Hepatic stellate cell (primary cell): ENCODE measurements around the gene TGFBRAP1.
"Not testable (repeated sequence)": the region's sequence is repeated elsewhere in the genome, so short reads cannot be mapped to it uniquely, and the experiment has no call there.

Source experiments
- DNase-seq: peaks from one replicate; pipeline ENCODE4 v3.0.0; 2011; ENCODE audit warnings: low spot score

TGFBRAP1 gene

DNA sequence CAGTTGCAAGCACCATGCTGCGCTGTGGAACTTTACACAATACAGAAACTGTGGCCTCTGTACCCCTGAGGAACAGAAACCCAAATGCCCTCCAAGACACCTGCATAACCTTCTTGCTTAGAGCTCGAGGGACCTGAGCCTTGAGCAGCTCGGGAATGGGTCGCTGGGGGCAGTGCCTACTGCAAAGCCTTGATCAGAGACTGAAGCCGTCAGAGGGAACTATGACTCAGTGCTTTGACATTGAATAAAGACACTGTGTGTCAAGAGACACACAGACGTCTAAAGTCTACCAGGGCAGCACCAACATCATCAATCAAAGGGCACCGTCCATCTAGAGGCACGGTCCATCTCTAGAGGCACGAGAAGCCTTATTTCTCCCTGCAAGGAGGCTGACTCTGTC is 57.4 kb downstream of the TGFBRAP1 start:
- DNase-seq = no peak

DNA sequence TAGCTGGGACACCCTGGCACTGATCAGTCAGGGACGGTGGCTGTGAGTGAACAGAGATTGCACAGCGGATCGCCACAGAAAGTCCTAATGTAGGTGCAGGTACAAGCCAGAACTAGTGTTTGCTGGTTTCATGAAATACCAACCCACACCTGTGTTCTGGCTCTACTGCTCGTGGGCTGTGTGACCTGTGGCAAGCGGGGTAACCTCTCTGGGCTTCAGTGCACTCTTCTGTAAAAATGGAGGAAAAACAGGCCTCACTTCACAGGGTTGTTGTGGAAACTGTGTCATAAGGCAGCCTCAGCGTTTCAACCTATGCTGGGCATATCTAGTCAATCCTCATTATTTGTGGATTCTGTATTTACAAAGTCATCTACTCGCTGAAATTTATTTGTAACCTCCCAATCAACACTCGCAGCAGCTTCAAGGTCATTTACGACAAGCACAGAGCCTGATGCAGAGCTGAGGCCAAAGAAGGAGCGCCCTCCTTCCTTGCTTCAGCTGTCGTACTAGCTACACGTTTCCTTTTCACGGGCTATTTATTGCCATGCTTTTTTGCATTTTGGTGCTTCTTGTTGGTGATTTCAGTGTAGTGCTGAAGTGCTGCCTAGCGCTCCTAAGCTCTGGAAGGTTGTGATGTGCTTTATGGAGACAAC is 58.0 kb downstream of the TGFBRAP1 start:
- DNase-seq = no peak

DNA sequence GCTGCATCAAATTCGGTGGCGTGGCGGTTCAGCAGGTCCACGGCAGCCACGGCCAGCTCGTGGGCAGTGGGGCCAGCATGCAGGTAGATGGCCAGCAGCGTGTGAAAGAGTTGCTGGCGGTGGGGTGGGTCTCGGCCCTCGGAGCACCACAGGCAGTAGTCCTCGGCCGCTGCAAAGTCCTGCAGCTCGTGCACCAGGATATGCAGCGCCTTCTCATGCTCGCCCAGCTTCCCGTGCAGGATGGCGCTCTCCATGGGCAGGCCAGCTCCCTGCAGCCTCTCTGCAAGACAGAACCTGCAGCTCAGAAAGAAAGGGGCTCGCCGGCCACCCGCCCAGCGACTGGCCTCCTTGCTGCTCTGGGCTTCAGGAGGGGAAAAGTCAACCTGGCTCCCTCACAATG is 60.1 kb downstream of the TGFBRAP1 start:
- no peak for DNase-seq

DNA sequence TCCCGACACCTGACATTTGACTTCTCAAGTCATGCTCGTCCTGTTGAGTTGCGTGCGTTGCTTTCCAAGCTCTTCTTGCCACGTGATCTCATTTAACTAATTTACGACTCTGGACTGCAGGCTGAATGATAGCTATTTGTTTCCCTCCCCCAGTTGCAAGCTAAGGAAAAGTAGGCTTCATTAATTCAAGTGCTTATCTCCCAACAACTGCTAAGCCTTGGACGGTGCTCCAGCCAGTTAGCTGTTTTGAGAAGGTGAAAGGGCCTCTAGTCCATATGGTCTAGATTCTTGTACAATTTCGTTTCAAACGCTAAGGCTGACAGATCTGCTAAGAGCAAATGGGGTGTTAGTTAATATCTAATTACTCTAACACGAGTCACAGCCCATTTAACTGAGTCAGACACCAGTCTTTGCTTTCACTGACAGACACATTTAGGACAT is 66.9 kb downstream of the TGFBRAP1 start:
- DNase-seq = no peak

- no peak for DNase-seq
These were observed 68.5 kb downstream of the TGFBRAP1 start for GRCh38 chr2:105261061-105261460.

DNA sequence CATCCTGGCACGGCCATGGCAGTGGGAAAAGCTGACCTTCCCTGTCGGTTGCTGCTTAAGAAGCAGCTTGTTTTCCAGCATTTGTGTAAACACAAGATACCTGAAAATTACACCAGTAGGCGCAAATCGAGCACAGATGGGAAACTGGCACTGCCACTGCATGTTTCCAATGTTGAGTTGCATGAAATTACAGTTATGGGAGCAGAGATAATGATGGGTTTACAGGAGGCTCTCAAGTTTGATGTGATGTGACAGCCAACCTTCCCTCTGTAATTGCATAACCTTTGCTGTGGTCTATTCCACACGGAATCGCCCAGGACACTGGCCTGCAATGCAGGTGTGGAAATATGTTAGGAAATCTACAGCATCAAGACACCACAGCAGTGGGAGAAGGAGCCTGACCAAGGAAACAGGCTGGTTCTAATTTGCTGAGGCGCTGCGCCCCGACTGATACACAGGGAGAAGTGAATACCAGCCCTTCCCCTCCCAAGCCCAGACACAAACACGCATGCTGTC is 70.6 kb downstream of the TGFBRAP1 start:
- DNase-seq = no peak

DNA sequence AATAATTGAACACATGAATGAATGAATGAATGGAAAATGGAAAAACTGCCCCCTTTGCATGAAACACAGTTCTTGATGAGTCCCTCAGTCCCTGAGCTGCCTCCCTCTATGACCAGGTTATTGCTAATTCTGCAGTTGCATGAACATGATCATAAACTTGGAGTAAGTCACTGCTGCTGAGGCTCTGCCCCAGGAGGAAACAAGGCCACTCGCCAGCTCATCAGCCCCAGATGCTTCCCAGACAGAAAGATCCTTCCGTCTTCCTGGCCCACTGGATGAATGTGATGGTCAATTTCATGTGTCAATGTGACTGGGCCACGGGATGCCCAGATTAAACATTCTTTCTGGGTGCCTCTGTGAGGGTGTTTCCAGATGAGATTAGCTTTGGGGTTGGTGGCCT is 71.6 kb downstream of the TGFBRAP1 start:
- DNase-seq = no peak

DNA sequence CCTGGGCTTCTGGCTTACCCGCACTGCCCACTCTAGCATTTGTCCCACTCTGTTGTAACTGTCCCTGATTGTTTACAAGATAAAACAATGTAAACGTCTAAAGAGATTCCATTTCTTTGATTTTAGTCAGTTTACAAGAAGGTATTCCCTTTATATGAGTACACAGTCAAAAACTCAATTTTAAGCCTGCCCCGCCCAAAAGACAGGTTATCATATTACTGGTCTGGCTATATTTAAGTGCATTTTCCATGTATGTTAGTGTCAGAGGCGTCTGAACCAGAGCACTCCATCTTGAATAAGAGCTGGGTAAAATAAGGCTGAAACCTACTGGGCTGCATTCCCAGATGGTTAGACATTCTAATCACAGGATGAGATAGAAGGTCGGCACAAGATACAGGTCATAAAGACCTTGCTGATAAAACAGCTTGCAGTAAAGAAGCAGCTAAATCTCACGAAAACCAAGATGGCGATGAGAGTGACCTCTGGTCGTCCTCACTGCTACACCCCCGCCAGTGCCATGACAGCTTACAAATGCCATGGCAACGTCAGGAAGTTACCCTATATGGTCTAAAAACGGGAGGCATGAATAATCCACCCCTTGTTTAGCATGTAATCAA is 73.0 kb downstream of the TGFBRAP1 start:
- DNase-seq = no peak

DNA sequence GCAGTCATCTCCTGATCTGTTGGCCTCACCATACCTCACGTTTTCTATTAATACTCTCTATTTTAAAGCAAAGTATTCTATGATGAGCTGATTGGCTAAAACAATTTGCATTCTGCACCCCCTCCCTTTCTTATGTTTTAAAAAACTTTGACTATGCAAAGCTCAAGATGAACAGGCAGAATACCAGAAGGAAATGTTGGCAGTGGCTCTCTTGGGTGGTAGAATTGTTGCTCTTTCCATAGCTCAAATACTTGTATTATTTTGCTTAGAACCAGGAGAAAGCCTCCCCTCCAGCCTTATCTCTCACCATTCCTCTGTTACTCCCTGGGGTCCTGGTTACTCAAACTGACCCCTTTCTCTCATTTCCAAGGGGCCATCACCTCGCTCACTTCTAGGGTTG is 73.6 kb downstream of the TGFBRAP1 start:
- DNase-seq = no peak

DNA sequence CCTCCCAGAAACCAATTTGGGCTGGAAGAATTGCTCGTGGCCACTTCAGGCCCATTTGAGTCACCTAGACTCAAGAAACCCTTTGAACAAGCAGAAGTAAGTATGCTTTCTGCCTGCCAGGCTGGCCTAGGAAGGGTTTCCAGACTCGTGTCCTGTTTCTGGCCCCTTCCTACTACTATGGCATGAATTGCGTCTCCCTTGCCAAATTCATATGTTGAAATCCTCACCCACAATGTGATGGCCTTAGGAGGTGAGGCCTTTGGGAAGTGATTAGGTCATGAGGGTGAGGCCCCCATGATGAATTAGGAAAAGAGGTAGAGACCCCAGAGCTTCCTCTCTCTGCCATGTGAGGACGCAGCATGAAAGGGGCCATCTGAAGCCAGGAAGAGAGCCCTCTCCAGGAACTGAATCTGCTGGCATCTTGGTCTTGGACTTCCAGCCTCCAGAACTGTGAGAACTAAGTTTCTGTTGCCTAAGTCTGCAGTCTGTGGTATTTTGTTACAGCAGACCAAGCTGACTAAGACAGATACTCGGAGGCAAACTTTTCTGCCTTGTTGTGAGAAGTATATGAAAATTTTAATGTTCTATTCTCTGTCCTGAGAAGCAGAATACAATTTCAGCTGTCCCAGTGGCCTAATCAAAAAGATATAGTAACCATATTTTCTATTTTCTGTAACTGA is 74.9 kb downstream of the TGFBRAP1 start:
- DNase-seq = no peak

DNA sequence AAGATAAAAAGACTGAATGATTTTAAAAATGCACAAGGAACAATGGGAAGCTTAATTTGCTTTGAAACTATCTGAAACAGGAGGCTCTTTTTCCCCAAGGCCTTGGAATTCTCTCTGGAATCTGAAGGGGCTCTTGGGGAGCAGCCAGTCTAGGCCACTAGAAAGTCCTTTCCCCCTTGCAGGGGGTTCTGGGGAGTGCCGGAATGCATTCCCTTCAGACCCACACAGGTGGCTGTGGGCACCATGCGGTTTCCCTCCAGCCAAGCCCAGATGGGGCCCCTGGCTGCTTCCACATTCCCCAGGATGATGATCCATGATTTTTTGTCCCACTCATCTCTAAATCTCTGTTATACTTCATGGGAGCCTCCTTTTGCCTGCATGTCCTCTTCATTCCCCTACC is 77.3 kb downstream of the TGFBRAP1 start:
- DNase-seq = no peak

GRCh38 chr2:105251016-105251648 is 78.4 kb downstream of the TGFBRAP1 start:
- DNase-seq = not testable (repeated sequence)

- DNase-seq = no peak
These were observed 79.6 kb downstream of the TGFBRAP1 start for GRCh38 chr2:105249891-105250290.

DNA sequence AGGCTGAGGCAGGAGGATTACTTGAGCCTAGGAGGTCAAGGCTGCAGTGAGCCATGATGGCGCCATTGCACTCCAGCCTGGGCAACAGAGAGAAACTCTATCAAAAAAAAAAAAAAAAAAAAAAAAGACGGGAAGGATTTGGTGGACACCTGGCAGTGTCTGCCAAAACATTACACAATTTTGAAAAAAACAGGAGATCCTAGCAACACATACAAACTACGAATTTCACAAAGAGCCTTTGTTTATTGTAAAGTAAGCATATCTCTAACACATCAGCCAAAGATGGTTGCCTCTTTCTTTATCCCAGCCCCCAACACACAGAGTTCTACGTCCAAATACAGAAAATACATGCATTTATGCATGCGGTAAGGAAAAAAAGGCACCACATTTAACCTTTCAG is 80.4 kb downstream of the TGFBRAP1 start:
- no peak for DNase-seq

- no peak for DNase-seq
These were observed 81.0 kb downstream of the TGFBRAP1 start for GRCh38 chr2:105248316-105249070.

DNA sequence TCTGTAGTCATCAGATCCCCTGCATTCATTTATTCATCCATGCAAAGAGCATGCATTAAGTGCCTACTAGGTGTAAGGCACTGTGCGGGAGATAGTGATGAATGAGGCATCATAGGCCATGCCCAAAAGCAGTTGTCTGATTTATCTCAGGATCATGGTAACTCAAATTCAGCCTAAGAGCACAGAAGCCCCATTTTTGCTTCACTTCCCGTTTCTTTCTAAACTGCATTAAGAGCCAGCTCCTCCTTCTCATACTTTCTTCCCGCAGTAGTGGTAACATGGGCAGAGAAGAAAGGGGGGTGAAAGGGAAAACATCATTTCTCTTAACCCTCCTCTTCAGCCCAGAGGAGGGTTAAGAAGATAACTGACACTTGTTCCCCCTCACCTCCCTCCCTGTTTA is 85.1 kb downstream of the TGFBRAP1 start:
- no peak for DNase-seq

- DNase-seq = no peak
These were observed 85.6 kb downstream of the TGFBRAP1 start for GRCh38 chr2:105243961-105244360.

DNA sequence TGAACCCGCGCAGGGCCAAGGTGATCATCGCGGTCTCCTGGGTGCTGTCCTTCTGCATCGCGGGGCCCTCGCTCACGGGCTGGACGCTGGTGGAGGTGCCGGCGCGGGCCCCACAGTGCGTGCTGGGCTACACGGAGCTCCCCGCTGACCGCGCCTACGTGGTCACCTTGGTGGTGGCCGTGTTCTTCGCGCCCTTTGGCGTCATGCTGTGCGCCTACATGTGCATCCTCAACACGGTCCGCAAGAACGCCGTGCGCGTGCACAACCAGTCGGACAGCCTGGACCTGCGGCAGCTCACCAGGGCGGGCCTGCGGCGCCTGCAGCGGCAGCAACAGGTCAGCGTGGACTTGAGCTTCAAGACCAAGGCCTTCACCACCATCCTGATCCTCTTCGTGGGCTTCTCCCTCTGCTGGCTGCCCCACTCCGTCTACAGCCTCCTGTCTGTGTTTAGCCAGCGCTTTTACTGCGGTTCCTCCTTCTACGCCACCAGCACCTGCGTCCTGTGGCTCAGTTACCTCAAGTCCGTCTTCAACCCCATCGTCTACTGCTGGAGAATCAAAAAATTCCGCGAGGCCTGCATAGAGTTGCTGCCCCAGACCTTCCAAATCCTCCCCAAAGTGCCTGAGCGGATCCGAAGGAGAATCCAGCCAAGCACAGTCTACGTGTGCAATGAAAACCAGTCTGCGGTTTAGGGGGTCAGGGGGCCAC is 87.1 kb downstream of the TGFBRAP1 start:
- DNase-seq = no peak

DNA sequence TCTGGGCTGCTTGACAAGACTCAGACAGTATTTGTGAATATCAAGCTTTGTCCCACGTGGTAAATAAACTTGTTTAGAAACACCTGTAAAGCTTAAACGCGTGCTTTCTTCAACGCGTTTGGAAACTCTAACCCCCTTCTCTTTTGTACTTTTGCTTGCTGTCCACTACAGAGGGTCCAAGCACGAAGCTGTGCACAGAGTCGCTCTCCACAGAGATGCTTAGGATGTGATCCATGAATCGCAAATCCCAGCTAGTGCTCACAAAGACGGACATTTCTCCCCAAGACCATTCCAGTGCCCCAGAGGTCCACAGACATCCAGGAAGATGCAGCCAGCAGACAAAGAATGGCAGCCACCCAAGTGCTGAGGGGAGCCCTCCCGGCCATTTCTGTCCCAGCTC is 88.1 kb downstream of the TGFBRAP1 start, which contains the start of gene GPR45:
Gene GPR45, plus strand, starts transcription at position 301 of the 400 bp plus-strand sequence. CDS start 116 bp downstream, outside the sequence.
- DNase-seq = no peak

GRCh38 chr2:105239924-105240323 is 89.6 kb downstream of the TGFBRAP1 start:
- peak; percentile 83 for DNase-seq

DNA sequence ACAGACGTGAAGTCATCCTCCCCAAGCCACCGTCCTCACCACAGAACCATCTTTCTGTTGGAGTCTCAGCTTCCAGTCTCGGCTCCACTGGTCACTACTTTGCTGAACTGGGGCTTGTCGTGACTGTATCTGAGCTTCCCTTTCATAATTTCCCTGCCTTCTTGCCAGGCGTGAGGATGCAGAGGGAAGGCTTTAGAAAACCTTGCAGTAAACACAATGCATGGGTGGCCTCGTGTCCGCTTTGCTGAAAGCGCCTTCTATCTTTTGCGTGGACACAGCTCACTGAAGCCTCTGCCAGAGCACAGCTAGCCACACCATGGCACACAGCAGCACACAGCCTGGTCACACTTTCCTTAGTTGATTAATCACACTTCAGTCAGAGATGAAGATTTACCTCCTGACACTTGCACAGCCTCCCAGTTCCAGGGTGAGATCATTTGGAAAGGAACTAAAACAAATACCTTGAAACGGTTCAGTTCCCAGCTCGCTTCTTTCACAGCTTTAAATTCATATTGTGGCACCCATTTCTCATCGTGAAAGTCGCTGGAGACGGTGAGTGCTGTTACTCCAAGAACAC is 90.8 kb downstream of the TGFBRAP1 start:
- no peak for DNase-seq
